Tibial nerve (tissue), 4 donors: ENCODE data around the gene ARHGAP15.

Experiments used
- EP300 ChIP-seq, 2 donors: sonication (generic); formaldehyde crosslinking; IDR thresholded peaks; one replicate each; pipeline ENCODE4 v1.6.1; 2017; ENCODE audit warnings: antibody characterized with exemption in 2 of 2, mild to moderate bottlenecking in 1 of 2
- POLR2A ChIP-seq, 2 donors: fragments of 450-650 bp; IDR thresholded peaks; one replicate each; pipeline ENCODE4 v1.6.1; 2017; ENCODE audit warnings: antibody characterized with exemption in 2 of 2, mild to moderate bottlenecking in 2 of 2, moderate library complexity in 2 of 2
- TF ChIP-seq, protein P1 (sequence below), 5 experiments: fragments of 200-600 bp in 3 of 5; fragments of 450-650 bp in 2 of 5; sonication (generic) in 3 of 5; IDR thresholded peaks; one replicate each; pipeline ENCODE4 v1.5.1; 2016 to 2019; ENCODE audit warnings: antibody characterized with exemption in 5 of 5, mild to moderate bottlenecking in 3 of 5, moderate library complexity in 2 of 5

DNA sequence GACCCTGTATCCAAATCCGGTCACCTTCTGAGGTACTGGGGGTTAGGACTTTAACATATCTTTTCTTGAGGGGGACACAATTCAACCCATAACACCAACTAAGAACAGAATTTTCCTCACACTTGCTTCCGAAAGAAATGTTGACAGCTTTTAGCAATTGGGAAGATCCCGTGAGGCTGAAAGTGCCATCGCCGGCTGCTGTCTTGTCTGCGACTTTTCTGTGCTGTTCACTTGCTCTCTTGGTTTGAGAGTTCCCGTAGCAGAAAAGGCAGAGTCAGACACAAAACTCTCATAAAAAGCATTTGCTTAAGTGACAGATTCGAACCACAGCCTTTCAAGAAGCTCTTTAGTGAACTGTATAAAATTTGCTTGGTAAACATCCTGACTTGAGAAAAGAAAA lies 253.4 kb downstream of the ARHGAP15 start:
- TF ChIP-seq, protein P1, sequence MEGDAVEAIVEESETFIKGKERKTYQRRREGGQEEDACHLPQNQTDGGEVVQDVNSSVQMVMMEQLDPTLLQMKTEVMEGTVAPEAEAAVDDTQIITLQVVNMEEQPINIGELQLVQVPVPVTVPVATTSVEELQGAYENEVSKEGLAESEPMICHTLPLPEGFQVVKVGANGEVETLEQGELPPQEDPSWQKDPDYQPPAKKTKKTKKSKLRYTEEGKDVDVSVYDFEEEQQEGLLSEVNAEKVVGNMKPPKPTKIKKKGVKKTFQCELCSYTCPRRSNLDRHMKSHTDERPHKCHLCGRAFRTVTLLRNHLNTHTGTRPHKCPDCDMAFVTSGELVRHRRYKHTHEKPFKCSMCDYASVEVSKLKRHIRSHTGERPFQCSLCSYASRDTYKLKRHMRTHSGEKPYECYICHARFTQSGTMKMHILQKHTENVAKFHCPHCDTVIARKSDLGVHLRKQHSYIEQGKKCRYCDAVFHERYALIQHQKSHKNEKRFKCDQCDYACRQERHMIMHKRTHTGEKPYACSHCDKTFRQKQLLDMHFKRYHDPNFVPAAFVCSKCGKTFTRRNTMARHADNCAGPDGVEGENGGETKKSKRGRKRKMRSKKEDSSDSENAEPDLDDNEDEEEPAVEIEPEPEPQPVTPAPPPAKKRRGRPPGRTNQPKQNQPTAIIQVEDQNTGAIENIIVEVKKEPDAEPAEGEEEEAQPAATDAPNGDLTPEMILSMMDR (IDR thresholded peaks at IDR 0.05), result no peak
- TF ChIP-seq POLR2A (IDR thresholded peaks at IDR 0.05) (no peak), EP300 (IDR thresholded peaks at IDR 0.05) (no peak)
